DOHH2 (cell line): ENCODE results near the gene PPP2CA.

ENCODE experiments used
- H3F3A ChIP-seq: fragments of 200-600 bp; sonication (generic), shearing (Covaris generic); 2 replicates; pipeline ENCODE4 v1.6.0; 2016; ENCODE audit warnings: antibody characterized with exemption, mild to moderate bottlenecking; ENCODE audit not compliant: control insufficient read depth, insufficient read depth
- H3K27ac ChIP-seq: fragments of 200-600 bp; sonication (generic); 2 replicates; pipeline ENCODE4 v1.5.1; 2014; ENCODE audit warnings: low read depth, mild to moderate bottlenecking, low read length, moderate library complexity
- H3K27me3 ChIP-seq: fragments of 200-600 bp; sonication (generic); 2 replicates; pipeline ENCODE4 v1.6.1; 2014; ENCODE audit warnings: mild to moderate bottlenecking, low read length, mixed read lengths; ENCODE audit not compliant: control insufficient read depth
- H3K36me3 ChIP-seq: fragments of 200-600 bp; sonication (generic); 2 replicates; pipeline ENCODE4 v1.6.1; 2014; ENCODE audit warnings: mild to moderate bottlenecking, low read length, moderate library complexity, mixed read lengths; ENCODE audit not compliant: control insufficient read depth
- H3K4me1 ChIP-seq: fragments of 200-600 bp; sonication (generic); 2 replicates; pipeline ENCODE4 v1.6.1; 2014; ENCODE audit warnings: mild to moderate bottlenecking, low read length, mixed read lengths; ENCODE audit not compliant: control insufficient read depth
- H3K4me2 ChIP-seq: fragments of 200-600 bp; sonication (generic); 2 replicates; pipeline ENCODE4 v1.6.0; 2014; ENCODE audit warnings: mild to moderate bottlenecking, low read length, moderate library complexity
- H3K4me3 ChIP-seq: fragments of 200-600 bp; sonication (generic); 2 replicates; pipeline ENCODE4 v1.5.1; 2014; ENCODE audit warnings: mild to moderate bottlenecking, low read length, mixed read lengths
- H3K79me2 ChIP-seq: fragments of 200-600 bp; sonication (generic); 2 replicates; pipeline ENCODE4 v1.6.1; 2014; ENCODE audit warnings: mild to moderate bottlenecking, low read length, mixed read lengths; ENCODE audit not compliant: control insufficient read depth
- H3K9me2 ChIP-seq: fragments of 200-600 bp; sonication (generic); replicated peaks from 2 replicates; pipeline ENCODE4 v1.6.1; 2014; ENCODE audit warnings: mild to moderate bottlenecking, low read length, mixed read lengths; ENCODE audit not compliant: control insufficient read depth
- H3K9me3 ChIP-seq: fragments of 200-600 bp; sonication (generic); 2 replicates; pipeline ENCODE4 v1.6.1; 2014; ENCODE audit warnings: antibody characterized with exemption, low read length, mixed read lengths; ENCODE audit not compliant: control insufficient read depth, insufficient read depth
- H4K20me1 ChIP-seq: fragments of 200-600 bp; sonication (generic); 2 replicates; pipeline ENCODE4 v1.6.0; 2014; ENCODE audit warnings: low read depth, mild to moderate bottlenecking, antibody characterized with exemption, low read length, moderate library complexity; ENCODE audit not compliant: control insufficient read depth, insufficient read depth
- CTCF ChIP-seq: fragments of 200-600 bp; sonication (generic); IDR thresholded peaks from one replicate; pipeline ENCODE4 v1.5.1; 2014; ENCODE audit warnings: antibody characterized with exemption, mild to moderate bottlenecking, low read depth, low read length; ENCODE audit not compliant: poor library complexity, severe bottlenecking
- EZH2phosphoT487 ChIP-seq: fragments of 200-600 bp; sonication (generic); IDR thresholded peaks from 2 replicates; pipeline ENCODE4 v1.6.1; 2017; ENCODE audit warnings: borderline replicate concordance, mild to moderate bottlenecking, antibody characterized with exemption, low read length, moderate library complexity, mixed read lengths

The PPP2CA gene

GRCh38 chr5:134252671-134253070, 26.8 kb upstream of the PPP2CA start:
- Histone ChIP-seq H3K36me3 (no peaks in the 10 kb centered on the region), H3K4me2 (no peak overlapping the region), H3K4me3 (no peak overlapping the region), H4K20me1 (no peaks in the 10 kb centered on the region), H3K9me2 (no peaks in the 10 kb centered on the region), H3K27me3 (peaks cover 10% of the 10 kb centered on the region; the same call in 1 of the 2 replicates), H3K79me2 (no peaks in the 10 kb centered on the region), H3F3A (no peaks in the 10 kb centered on the region), H3K4me1 (no peaks in the 10 kb centered on the region), H3K9me3 (no peaks in the 10 kb centered on the region), H3K27ac (no peak overlapping the region)
- TF ChIP-seq EZH2phosphoT487, result no peak
- TF ChIP-seq CTCF, result no peak

GRCh38 chr5:134250949-134251348, 25.1 kb upstream of the PPP2CA start:
- TF ChIP-seq CTCF (no peak), EZH2phosphoT487 (no peak)

GRCh38 chr5:134249469-134250379, 23.9 kb upstream of the PPP2CA start:
- H3K27ac ChIP-seq, result no peak overlapping the region
- no peaks in the 10 kb centered on the region for H3F3A ChIP-seq
- H3K4me3 ChIP-seq, result no peak overlapping the region
- no peaks in the 10 kb centered on the region for H4K20me1 ChIP-seq
- no peaks in the 10 kb centered on the region for H3K9me3 ChIP-seq
- H3K79me2 ChIP-seq, result no peaks in the 10 kb centered on the region
- no peaks in the 10 kb centered on the region for H3K4me1 ChIP-seq
- peaks cover 13% of the 10 kb centered on the region; the same call in 1 of the 2 replicates for H3K27me3 ChIP-seq
- H3K9me2 ChIP-seq, result no peaks in the 10 kb centered on the region
- H3K36me3 ChIP-seq, result no peaks in the 10 kb centered on the region
- no peak overlapping the region for H3K4me2 ChIP-seq
- no peak for TF ChIP-seq EZH2phosphoT487
- TF ChIP-seq CTCF, result no peak

More at GRCh38 chr5:134250949-134251348, 25.1 kb upstream of the PPP2CA start:
- Histone ChIP-seq H3K4me1 (no peaks in the 10 kb centered on the region), H3K36me3 (no peaks in the 10 kb centered on the region), H3K9me3 (no peaks in the 10 kb centered on the region), H3K27ac (no peak overlapping the region), H4K20me1 (no peaks in the 10 kb centered on the region), H3K4me3 (no peak overlapping the region), H3K27me3 (peaks cover 13% of the 10 kb centered on the region; the same call in 1 of the 2 replicates), H3K4me2 (no peak overlapping the region), H3K9me2 (no peaks in the 10 kb centered on the region), H3K79me2 (no peaks in the 10 kb centered on the region), H3F3A (no peaks in the 10 kb centered on the region)
